Nephron (organoid): Measurements from ENCODE around the gene RPSA.

Experiments used
- H3K27ac Mint-ChIP-seq, 3 experiments: 2 replicates each; pipeline ENCODE4 v1.8.0; 2020; ENCODE audit warnings: mixed read lengths in 3 of 3, mild to moderate bottlenecking in 2 of 3, moderate library complexity in 1 of 3
- H3K27me3 Mint-ChIP-seq: 2 replicates; pipeline ENCODE4 v1.8.0; 2021; ENCODE audit warnings: low read depth, mild to moderate bottlenecking, moderate library complexity, mixed read lengths
- H3K36me3 Mint-ChIP-seq: 2 replicates; pipeline ENCODE4 v1.8.0; 2020; ENCODE audit warnings: low read depth, mixed read lengths
- H3K4me1 Mint-ChIP-seq: 2 replicates; pipeline ENCODE4 v1.8.0; 2020; ENCODE audit warnings: mixed read lengths
- H3K4me3 Mint-ChIP-seq, 3 experiments: 2 replicates each; pipeline ENCODE4 v1.8.0; 2020; ENCODE audit warnings: mild to moderate bottlenecking in 3 of 3, mixed read lengths in 3 of 3, moderate library complexity in 2 of 3
- H3K9me3 Mint-ChIP-seq: 2 replicates; pipeline ENCODE4 v1.8.0; 2020; ENCODE audit warnings: mixed read lengths
- CTCF ChIP-seq, 3 experiments: fragments of 200-600 bp; sonication (generic); IDR thresholded peaks; one replicate each; pipeline ENCODE4 v1.5.0; 2021; ENCODE audit warnings: antibody characterized with exemption in 3 of 3; ENCODE audit not compliant: unreplicated experiment in 3 of 3

RPSA gene

DNA sequence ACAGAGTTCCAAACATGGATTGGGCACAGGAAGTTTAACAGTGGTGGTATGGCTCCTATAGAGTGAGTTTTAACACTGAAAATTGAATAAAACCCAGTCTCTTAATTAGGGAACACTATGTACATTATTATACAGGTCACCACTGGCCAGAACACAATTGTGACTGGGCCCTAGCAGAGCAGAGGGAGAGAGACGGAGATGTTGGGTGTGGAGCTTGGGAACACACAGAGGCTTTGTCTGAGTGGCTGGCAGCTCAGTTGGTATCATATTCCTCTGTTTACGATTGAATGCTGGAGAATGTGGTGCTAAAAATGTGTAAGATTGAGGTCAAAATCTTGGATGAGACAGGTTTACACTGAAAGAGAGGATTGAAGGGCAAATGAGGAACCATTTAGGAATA lies 54.2 kb downstream of the RPSA start:
- H3K27me3 Mint-ChIP-seq, result no peaks in the 10 kb centered on the region
- H3K36me3 Mint-ChIP-seq, result no peaks in the 10 kb centered on the region

More for the DNA sequence above, 54.2 kb downstream of the RPSA start:
- no peak for TF ChIP-seq CTCF (IDR thresholded peaks at IDR 0.05; ENCODE audit: unreplicated experiment in 3 of 3)
- Mint-ChIP-seq H3K4me1 (no peaks in the 10 kb centered on the region), H3K27ac (no peak overlapping the region), H3K4me3 (no peak overlapping the region), H3K9me3 (no peaks in the 10 kb centered on the region)
